Measurements from ENCODE around the gene RARG. TPM values are rescaled to one million over a fixed set of nuclear protein-coding genes. Genes with fewer than 3 reads are reported as not detected.

The RARG gene
- total and polyA plus RNA-seq, 2 of the 8 experiments (the other 6 are each of a cell fraction or from before 2014, with no cell fraction given), result 68.6 to 68.9 TPM

- TF ChIP-seq CHD2 (IDR thresholded peaks at IDR 0.05; ENCODE audit: low read length) (no peak), NANOG (IDR thresholded peaks at IDR 0.05; ENCODE audit: insufficient read depth, low read depth, low read length, poor library complexity, severe bottlenecking) (no peak), ASH2L (IDR thresholded peaks at IDR 0.05; ENCODE audit: low read length) (no peak), YY1 (IDR thresholded peaks at IDR 0.05; ENCODE audit: low read depth, low read length) (no peak), CBX5 (IDR thresholded peaks at IDR 0.05; ENCODE audit: low read depth, low read length) (no peak), ATF3 (IDR thresholded peaks at IDR 0.05; ENCODE audit: insufficient read depth, low read depth, low read length) (no peak)
These were observed 39.0 kb downstream of the RARG start (continued) for GRCh38 chr12:53193040-53193439.
